Smooth muscle cell (in vitro differentiated cells): Measurements from ENCODE around the gene CPLX3. TPM values are rescaled to one million over a fixed set of nuclear protein-coding genes. Genes with fewer than 3 reads are reported as not detected.

Experiments used
- DNase-seq: peaks from one replicate; lab custom pipeline; 2025; ENCODE audit not compliant: unreplicated experiment; lab: John Stamatoyannopoulos, UW
- H2AFZ ChIP-seq: fragments of 200-600 bp; sonication (generic); 2 replicates; pipeline ENCODE4 v1.6.0; 2016; ENCODE audit warnings: antibody characterized with exemption, low read depth, mild to moderate bottlenecking
- H3F3A ChIP-seq: fragments of 200-600 bp; sonication (generic); 2 replicates; pipeline ENCODE4 v1.6.0; 2017; ENCODE audit warnings: antibody characterized with exemption, low read depth
- H3K27ac ChIP-seq: fragments of 200-600 bp; sonication (generic); 2 replicates; pipeline ENCODE4 v1.5.1; 2016; ENCODE audit warnings: low read depth, mild to moderate bottlenecking
- H3K27me3 ChIP-seq: fragments of 200-600 bp; sonication (generic); 2 replicates; pipeline ENCODE4 v1.6.1; 2016; ENCODE audit warnings: low read depth, mild to moderate bottlenecking
- H3K36me3 ChIP-seq: fragments of 200-600 bp; sonication (generic); 2 replicates; pipeline ENCODE4 v1.5.1; 2016; ENCODE audit warnings: low read depth
- H3K4me1 ChIP-seq: fragments of 200-600 bp; sonication (generic); 2 replicates; pipeline ENCODE4 v1.5.1; 2016; ENCODE audit warnings: low read depth
- H3K4me2 ChIP-seq: fragments of 200-600 bp; sonication (generic); 2 replicates; pipeline ENCODE4 v1.6.0; 2016; ENCODE audit warnings: mild to moderate bottlenecking
- H3K4me3 ChIP-seq: fragments of 200-600 bp; sonication (generic); 2 replicates; pipeline ENCODE4 v1.5.1; 2016; ENCODE audit warnings: mild to moderate bottlenecking
- H3K79me2 ChIP-seq: fragments of 200-600 bp; sonication (generic); 2 replicates; pipeline ENCODE4 v1.6.0; 2016; ENCODE audit warnings: low read depth, mild to moderate bottlenecking
- H3K9ac ChIP-seq: fragments of 200-600 bp; sonication (generic); 2 replicates; pipeline ENCODE4 v1.6.0; 2016; ENCODE audit warnings: low read depth
- H3K9me3 ChIP-seq: fragments of 200-600 bp; sonication (generic); replicated peaks from 2 replicates; pipeline ENCODE4 v1.5.1; 2016; ENCODE audit warnings: low read depth
- H4K20me1 ChIP-seq: fragments of 200-600 bp; sonication (generic); 2 replicates; pipeline ENCODE4 v1.6.0; 2016; ENCODE audit warnings: low read depth
- CTCF ChIP-seq: fragments of 200-600 bp; sonication (generic); IDR thresholded peaks from 2 replicates; pipeline ENCODE4 v1.5.1; 2017; ENCODE audit warnings: borderline replicate concordance, mild to moderate bottlenecking, antibody characterized with exemption; ENCODE audit not compliant: insufficient read depth, poor library complexity, severe bottlenecking
- WGBS: methylation state at CpG from one replicate; pipeline ENCODE4 v1.1.7; 2016; ENCODE audit warnings: low lambda C conversion rate; 5-methylcytosine and 5-hydroxymethylcytosine counted together
- polyA plus RNA-seq: library from polyadenylated mRNA; unstranded; fragments of >200 nt; fragmentation: Nextera tagmentation; extraction: Ambion mirVana; gene quantifications from 2 replicates; pipeline ENCODE4 v1.2.1, GENCODE V29; 2016
- total RNA-seq: library from RNA; depleted of rRNA; stranded (reverse); fragments of >200 nt; gene quantifications from 2 replicates; pipeline ENCODE4 v1.2.3, GENCODE V29; 2014

The CPLX3 gene
- total and polyA plus RNA-seq, 2 experiments from 2014 or later = 0.22 TPM; not detected in 1

GRCh38 chr15:74821091-74821789 lies 5.2 kb upstream of the CPLX3 start:
- Histone ChIP-seq H3K9me3 (no peaks in the 10 kb centered on the region), H3K36me3 (no peaks in the 10 kb centered on the region), H4K20me1 (no peaks in the 10 kb centered on the region), H3K4me1 (peaks cover 15% of the 10 kb centered on the region), H2AFZ (no peak overlapping the region), H3F3A (no peaks in the 10 kb centered on the region), H3K27ac (no peak overlapping the region), H3K79me2 (no peaks in the 10 kb centered on the region), H3K4me3 (no peak overlapping the region), H3K27me3 (peaks cover 23% of the 10 kb centered on the region), H3K9ac (no peak overlapping the region), H3K4me2 (no peak overlapping the region)
- DNase-seq = no peak
- TF ChIP-seq CTCF = no peak
- WGBS = 61% methylated on average over 11 of the region's 11 CpGs

- Histone ChIP-seq H3K9ac (no peak overlapping the region), H3K27me3 (peaks cover 27% of the 10 kb centered on the region), H3K9me3 (no peaks in the 10 kb centered on the region), H3K36me3 (no peaks in the 10 kb centered on the region), H2AFZ (no peak overlapping the region), H4K20me1 (no peaks in the 10 kb centered on the region), H3K4me1 (peaks cover 16% of the 10 kb centered on the region), H3F3A (no peaks in the 10 kb centered on the region), H3K4me2 (no peak overlapping the region), H3K4me3 (no peak overlapping the region), H3K27ac (no peak overlapping the region), H3K79me2 (no peaks in the 10 kb centered on the region)
- no peak for DNase-seq
- TF ChIP-seq CTCF = no peak
- WGBS = 88% methylated on average over 7 of the region's 7 CpGs
Observed at GRCh38 chr15:74821790-74822158, 4.7 kb upstream of the CPLX3 start.

- H3K79me2 ChIP-seq = no peaks in the 10 kb centered on the region
- H3K27me3 ChIP-seq = peaks cover 31% of the 10 kb centered on the region
- H3K9me3 ChIP-seq = no peaks in the 10 kb centered on the region
- H3K36me3 ChIP-seq = no peaks in the 10 kb centered on the region
- WGBS = 87% methylated on average over 4 of the region's 4 CpGs
- no peak for DNase-seq
- no peak overlapping the region for H2AFZ ChIP-seq
- H3F3A ChIP-seq = no peaks in the 10 kb centered on the region
- no peak for TF ChIP-seq CTCF
- no peaks in the 10 kb centered on the region for H4K20me1 ChIP-seq
- no peak overlapping the region for H3K4me3 ChIP-seq
- H3K4me1 ChIP-seq = peaks cover 16% of the 10 kb centered on the region
- H3K9ac ChIP-seq = no peak overlapping the region
- H3K4me2 ChIP-seq = no peak overlapping the region
- H3K27ac ChIP-seq = no peak overlapping the region
Observed at GRCh38 chr15:74822233-74822632, 4.2 kb upstream of the CPLX3 start.

GRCh38 chr15:74823324-74823723 lies 3.1 kb upstream of the CPLX3 start:
- H2AFZ ChIP-seq = no peak overlapping the region
- no peak for DNase-seq
- H3K27me3 ChIP-seq = peaks cover 42% of the 10 kb centered on the region
- 76% methylated on average over 6 of the region's 6 CpGs for whole genome bisulfite sequencing
- H4K20me1 ChIP-seq = no peaks in the 10 kb centered on the region
- no peak for TF ChIP-seq CTCF
- H3K4me2 ChIP-seq = no peak overlapping the region
- no peak overlapping the region for H3K9ac ChIP-seq
- no peaks in the 10 kb centered on the region for H3K79me2 ChIP-seq
- H3K4me1 ChIP-seq = peaks cover 16% of the 10 kb centered on the region
- H3K36me3 ChIP-seq = no peaks in the 10 kb centered on the region
- H3K27ac ChIP-seq = no peak overlapping the region
- no peak overlapping the region for H3K4me3 ChIP-seq
- no peaks in the 10 kb centered on the region for H3K9me3 ChIP-seq
- no peaks in the 10 kb centered on the region for H3F3A ChIP-seq
